ENCODE data around the gene AKAP5. TPM values are rescaled to one million over a fixed set of nuclear protein-coding genes. Genes with fewer than 3 reads are reported as not detected.

Gene AKAP5
- total RNA-seq, 2 donors from 2014 or later = 0.51 to 0.82 TPM

GRCh38 chr14:64504897-64505794 is 39.8 kb downstream of the AKAP5 start:
- H3K4me1 ChIP-seq (replicated peaks) = peaks cover 6% of the 10 kb centered on the region
- peak; percentile 61 for TF ChIP-seq POLR2A (IDR thresholded peaks at IDR 0.05)
- peak; percentile 68 for TF ChIP-seq POLR2AphosphoS5 (IDR thresholded peaks at IDR 0.05)
- TF ChIP-seq CTCF (IDR thresholded peaks at IDR 0.05) = peak in 2 of 4 experiments; percentile 2 to 5
- peak; percentile 91 for DNase-seq (ENCODE audit: low spot score)
- H3K36me3 ChIP-seq = no peaks in the 10 kb centered on the region
- peak overlapping the region; percentile 98 to 99 for H3K27ac ChIP-seq
- H3K4me3 ChIP-seq = peak overlapping the region; percentile 87 to 92
- no peaks in the 10 kb centered on the region for H3K9me3 ChIP-seq
- WGBS = under 1% methylated on average over 53 of the region's 68 CpGs
- intact Hi-C loops (cut with DNase I) = no loop called here
- H3K27me3 ChIP-seq (replicated peaks; ENCODE audit: insufficient read depth) = no peaks in the 10 kb centered on the region

GRCh38 chr14:64506721-64507120 is 41.4 kb downstream of the AKAP5 start:
- DNase-seq (ENCODE audit: low spot score) = no peak
- Histone ChIP-seq H3K36me3 (no peaks in the 10 kb centered on the region), H3K4me1 (replicated peaks) (peaks cover 14% of the 10 kb centered on the region), H3K9me3 (no peaks in the 10 kb centered on the region), H3K27ac (peak overlapping the region; percentile 98 to 99), H3K4me3 (peak overlapping the region in 1 of 2 donors; percentile 92), H3K27me3 (replicated peaks; ENCODE audit: insufficient read depth) (no peaks in the 10 kb centered on the region)
- WGBS = 38% methylated on average over 3 of the region's 3 CpGs
- no peak for TF ChIP-seq POLR2AphosphoS5 (IDR thresholded peaks at IDR 0.05)
- no peak for TF ChIP-seq POLR2A (IDR thresholded peaks at IDR 0.05)
- no peak for TF ChIP-seq CTCF (IDR thresholded peaks at IDR 0.05)
- intact Hi-C loops (cut with DNase I) = no loop called here

GRCh38 chr14:64507376-64508156 is 42.3 kb downstream of the AKAP5 start:
- Histone ChIP-seq H3K27me3 (replicated peaks; ENCODE audit: insufficient read depth) (no peaks in the 10 kb centered on the region), H3K27ac (peak overlapping the region; percentile 98 to 99), H3K9me3 (no peaks in the 10 kb centered on the region), H3K36me3 (no peaks in the 10 kb centered on the region), H3K4me1 (replicated peaks) (peaks cover 22% of the 10 kb centered on the region), H3K4me3 (peak overlapping the region in 1 of 2 donors; percentile 92)
- TF ChIP-seq POLR2AphosphoS5 (IDR thresholded peaks at IDR 0.05) (no peak), POLR2A (IDR thresholded peaks at IDR 0.05) (no peak), CTCF (IDR thresholded peaks at IDR 0.05) (no peak)
- intact Hi-C loops (cut with DNase I) = no loop called here
- WGBS = 75% methylated on average over 4 of the region's 4 CpGs
- DNase-seq (ENCODE audit: low spot score) = no peak

- H3K9me3 ChIP-seq = no peaks in the 10 kb centered on the region
- TF ChIP-seq POLR2AphosphoS5 (IDR thresholded peaks at IDR 0.05) (no peak), CTCF (IDR thresholded peaks at IDR 0.05) (no peak), POLR2A (IDR thresholded peaks at IDR 0.05) (no peak)
- peaks cover 24% of the 10 kb centered on the region for H3K4me1 ChIP-seq (replicated peaks)
- DNase-seq (ENCODE audit: low spot score) = no peak
- WGBS = 25% methylated on average over 1 of the region's 1 CpG
- no peaks in the 10 kb centered on the region for H3K27me3 ChIP-seq (replicated peaks; ENCODE audit: insufficient read depth)
- H3K4me3 ChIP-seq = no peak overlapping the region
- no peaks in the 10 kb centered on the region for H3K36me3 ChIP-seq
- peak overlapping the region; percentile 53 to 98 for H3K27ac ChIP-seq
- intact Hi-C loops (cut with DNase I) = no loop called here
These were observed 43.0 kb downstream of the AKAP5 start for GRCh38 chr14:64508215-64508776.
